Stimulated activated CD4-positive, alpha-beta T cell treated with anti-CD3 and anti-CD28 coated beads, Interleukin-2, amount 100 ng/mL, for 4 hours (primary cell): ENCODE results near the gene USO1.
A peak's percentile ranks its signal among the peaks of the same experiment; 100 is the strongest.
"Not testable (repeated sequence)": the region's sequence is repeated elsewhere in the genome, so short reads cannot be mapped to it uniquely, and the experiment has no call there.

Experiments
- DNase-seq: peaks from one replicate; pipeline ENCODE4 v3.0.0-alpha.2; 2020; ENCODE audit warnings: low read depth

The USO1 gene

GRCh38 chr4:75724066-75724866 lies at the start of gene USO1:
TSS of gene USO1 (plus strand) at chr4:75724577. CDS start at chr4:75724820, 243 bp downstream.
- DNase-seq = peak; percentile 98

- DNase-seq = no peak
Measured at GRCh38 chr4:75675004-75675531, 49.3 kb upstream of the USO1 start.

GRCh38 chr4:75678473-75678872 lies 45.9 kb upstream of the USO1 start:
- no peak for DNase-seq

- no peak for DNase-seq
Measured at GRCh38 chr4:75678965-75679364, 45.4 kb upstream of the USO1 start.

- DNase-seq = no peak
Measured at GRCh38 chr4:75679876-75680575, 44.4 kb upstream of the USO1 start.

- DNase-seq = no peak
Measured at GRCh38 chr4:75683482-75684155, 40.8 kb upstream of the USO1 start.

- no peak for DNase-seq
Measured at GRCh38 chr4:75685546-75686189, 38.7 kb upstream of the USO1 start.

GRCh38 chr4:75686346-75686745 lies 38.0 kb upstream of the USO1 start:
- DNase-seq = peak; percentile 31

- DNase-seq = not testable (repeated sequence)
Measured at GRCh38 chr4:75687125-75687524, 37.3 kb upstream of the USO1 start.

GRCh38 chr4:75692066-75692465 lies 32.3 kb upstream of the USO1 start:
- not testable (repeated sequence) for DNase-seq

- DNase-seq = no peak
Measured at GRCh38 chr4:75696071-75696470, 28.3 kb upstream of the USO1 start.

- DNase-seq = no peak
Measured at GRCh38 chr4:75696581-75696980, 27.8 kb upstream of the USO1 start.

GRCh38 chr4:75698162-75698962 lies 26.0 kb upstream of the USO1 start:
- DNase-seq = no peak

- no peak for DNase-seq
Measured at GRCh38 chr4:75698963-75699228, 25.5 kb upstream of the USO1 start.

GRCh38 chr4:75699299-75699698 lies 25.1 kb upstream of the USO1 start:
- no peak for DNase-seq

- DNase-seq = no peak
Measured at GRCh38 chr4:75702919-75703411, 21.4 kb upstream of the USO1 start.

- DNase-seq = no peak
Measured at GRCh38 chr4:75705198-75705977, 19.0 kb upstream of the USO1 start.

GRCh38 chr4:75708218-75708691 lies 16.1 kb upstream of the USO1 start:
- DNase-seq = peak; percentile 24

- DNase-seq = no peak
Measured at GRCh38 chr4:75710246-75710645, 14.1 kb upstream of the USO1 start.

GRCh38 chr4:75714011-75714410 lies 10.4 kb upstream of the USO1 start:
- no peak for DNase-seq
